IMR-90 (cell line): Measurements from ENCODE around the gene MGST2. TPM values are rescaled to one million over a fixed set of nuclear protein-coding genes. Genes with fewer than 3 reads are reported as not detected.

Source experiments
- ATAC-seq: fragments of 200-7000 bp; cut with Tn5 transposase; 2 replicates; pipeline ENCODE4 v1.9.1; 2020; ENCODE audit warnings: low read depth, mild to moderate bottlenecking, moderate library complexity
- BruUV-seq: library from RNA; stranded (reverse); fragments of 400-500 nt; replicated peaks from 2 replicates; lab custom pipeline; 2021; lab: Mats Ljungman, UMichigan
- CTCF ChIA-PET: fragments of 300-600 bp; formaldehyde crosslinking; extraction: SDS; loops from one replicate; lab custom pipeline; 2021; ENCODE audit warnings: antibody characterized with exemption; lab: Yijun Ruan, JAX
- POLR2A ChIA-PET: fragments of 300-600 bp; sonication (Branson Sonifier 250); formaldehyde crosslinking; loops from one replicate; lab custom pipeline; 2022; ENCODE audit warnings: antibody characterized with exemption; ENCODE audit not compliant: unreplicated experiment; lab: Charles Lee
- DNase-seq: peaks from one replicate; pipeline ENCODE4 v3.0.0; 2013
- H2AFZ ChIP-seq: replicated peaks from 2 replicates; pipeline ENCODE3; 2013; ENCODE audit warnings: low read length, mild to moderate bottlenecking; ENCODE audit not compliant: poor library complexity
- H2AK5ac ChIP-seq: 2 replicates; pipeline ENCODE4 v1.6.1; 2013; ENCODE audit warnings: low read depth, low read length, inconsistent platforms
- H2AK9ac ChIP-seq: replicated peaks from 2 replicates; pipeline ENCODE3; 2013; ENCODE audit warnings: mild to moderate bottlenecking, low read depth, low read length, moderate library complexity; ENCODE audit not compliant: poor library complexity
- H2BK120ac ChIP-seq: 2 replicates; pipeline ENCODE4 v1.6.1; 2013; ENCODE audit warnings: low read depth, low read length, inconsistent platforms
- H2BK15ac ChIP-seq: 3 replicates; pipeline ENCODE4 v1.6.1; 2013; ENCODE audit warnings: low read depth, low read length, inconsistent platforms
- H2BK20ac ChIP-seq: 2 replicates; pipeline ENCODE4 v1.6.1; 2013; ENCODE audit warnings: low read depth, mild to moderate bottlenecking, inconsistent platforms, low read length, moderate library complexity
- H2BK5ac ChIP-seq: 2 replicates; pipeline ENCODE4 v1.6.1; 2013; ENCODE audit warnings: mild to moderate bottlenecking, low read depth, low read length, inconsistent platforms; ENCODE audit not compliant: poor library complexity, severe bottlenecking
- H3K14ac ChIP-seq: replicated peaks from 2 replicates; pipeline ENCODE4 v1.6.1; 2013; ENCODE audit warnings: low read depth, low read length, inconsistent platforms
- H3K18ac ChIP-seq: 2 replicates; pipeline ENCODE4 v1.6.1; 2013; ENCODE audit warnings: low read depth, low read length, control low read depth
- H3K23ac ChIP-seq: 2 replicates; pipeline ENCODE4 v1.6.1; 2013; ENCODE audit warnings: low read depth, low read length, inconsistent platforms
- H3K27ac ChIP-seq: 2 replicates; pipeline ENCODE4 v1.5.1; 2013; ENCODE audit warnings: mild to moderate bottlenecking, control low read depth, low read length; ENCODE audit not compliant: insufficient read depth
- H3K27me3 ChIP-seq: 2 replicates; pipeline ENCODE4 v1.6.1; 2013; ENCODE audit warnings: low read length; ENCODE audit not compliant: control insufficient read depth, insufficient read depth
- H3K36me3 ChIP-seq: 2 replicates; pipeline ENCODE4 v1.6.1; 2013; ENCODE audit warnings: low read length, mixed read lengths; ENCODE audit not compliant: control insufficient read depth, insufficient read depth
- H3K4ac ChIP-seq: 2 replicates; pipeline ENCODE4 v1.6.1; 2013; ENCODE audit warnings: low read depth, low read length, inconsistent platforms
- H3K4me1 ChIP-seq: 2 replicates; pipeline ENCODE4 v1.6.1; 2013; ENCODE audit warnings: low read length, mixed read lengths; ENCODE audit not compliant: control insufficient read depth, insufficient read depth
- H3K4me2 ChIP-seq: 2 replicates; pipeline ENCODE4 v1.6.1; 2013; ENCODE audit warnings: low read depth, mild to moderate bottlenecking, control low read depth, low read length, moderate library complexity
- H3K4me3 ChIP-seq: 2 replicates; pipeline ENCODE4 v1.5.1; 2013; ENCODE audit warnings: low read depth, mild to moderate bottlenecking, control low read depth, low read length, moderate library complexity; ENCODE audit not compliant: insufficient read depth
- H3K56ac ChIP-seq: 2 replicates; pipeline ENCODE4 v1.6.1; 2013; ENCODE audit warnings: low read length, inconsistent platforms; ENCODE audit not compliant: insufficient read depth; ENCODE audit errors: extremely low read depth
- H3K79me1 ChIP-seq, 2 experiments: 2 replicates each; pipeline ENCODE4 v1.6.1; 2013; ENCODE audit warnings: low read length in 2 of 2, inconsistent platforms in 1 of 2, low read depth in 1 of 2
- H3K9ac ChIP-seq: 2 replicates; pipeline ENCODE4 v1.6.1; 2013; ENCODE audit warnings: low read depth, low read length, control low read depth
- H3K9me1 ChIP-seq: 2 replicates; pipeline ENCODE4 v1.6.1; 2013; ENCODE audit warnings: low read length, inconsistent platforms; ENCODE audit not compliant: insufficient read depth
- H3K9me3 ChIP-seq: 2 replicates; pipeline ENCODE4 v1.6.1; 2013; ENCODE audit warnings: low read length; ENCODE audit not compliant: control insufficient read depth, insufficient read depth
- H4K20me1 ChIP-seq: 2 replicates; pipeline ENCODE4 v1.6.1; 2013; ENCODE audit warnings: low read length, inconsistent platforms; ENCODE audit not compliant: insufficient read depth
- H4K5ac ChIP-seq: 2 replicates; pipeline ENCODE4 v1.6.1; 2013; ENCODE audit warnings: mild to moderate bottlenecking, low read depth, low read length, control low read depth
- H4K8ac ChIP-seq, 2 experiments: 2 replicates each; pipeline ENCODE4 v1.6.1; 2013; ENCODE audit warnings: low read depth in 2 of 2, low read length in 2 of 2, control low read depth in 1 of 2, inconsistent platforms in 1 of 2
- H4K91ac ChIP-seq: 2 replicates; pipeline ENCODE4 v1.6.1; 2013; ENCODE audit warnings: low read depth, low read length, inconsistent platforms; ENCODE audit not compliant: insufficient read depth
- BHLHE40 ChIP-seq: fragments of 150-350 bp; IDR thresholded peaks from 2 replicates; pipeline ENCODE4 v1.6.1; 2016; ENCODE audit warnings: mild to moderate bottlenecking, low read depth, low read length
- CEBPB ChIP-seq: IDR thresholded peaks from 2 replicates; pipeline ENCODE4 v1.6.1; 2012; ENCODE audit warnings: low read depth, low read length, improper control_type of control experiment
- CHD1 ChIP-seq: IDR thresholded peaks from 2 replicates; pipeline ENCODE4 v1.6.1; 2012; ENCODE audit warnings: low read depth, low read length, improper control_type of control experiment
- FOS ChIP-seq: fragments of 150-350 bp; IDR thresholded peaks from 2 replicates; pipeline ENCODE4 v1.6.1; 2016; ENCODE audit warnings: low read depth, low read length
- MAFK ChIP-seq: IDR thresholded peaks from 2 replicates; pipeline ENCODE4 v1.6.1; 2012; ENCODE audit warnings: low read depth, low read length, improper control_type of control experiment
- MAZ ChIP-seq: IDR thresholded peaks from 2 replicates; pipeline ENCODE4 v1.6.1; 2012; ENCODE audit warnings: low read depth, mild to moderate bottlenecking, low read length, improper control_type of control experiment, moderate library complexity, borderline replicate concordance
- MXI1 ChIP-seq: IDR thresholded peaks from 2 replicates; pipeline ENCODE4 v1.6.1; 2012; ENCODE audit warnings: low read depth, mild to moderate bottlenecking, low read length, moderate library complexity, borderline replicate concordance
- NFE2L2 ChIP-seq: fragments of 150-350 bp; IDR thresholded peaks from 2 replicates; pipeline ENCODE4 v1.6.1; 2016; ENCODE audit warnings: low read depth, mild to moderate bottlenecking, low read length
- POLR2A ChIP-seq: IDR thresholded peaks from 2 replicates; pipeline ENCODE4 v1.6.1; 2012; ENCODE audit warnings: mild to moderate bottlenecking, low read depth, low read length
- RAD21 ChIP-seq: IDR thresholded peaks from 2 replicates; pipeline ENCODE4 v1.6.1; 2012; ENCODE audit warnings: low read length, improper control_type of control experiment
- RCOR1 ChIP-seq: IDR thresholded peaks from 2 replicates; pipeline ENCODE4 v1.6.1; 2012; ENCODE audit warnings: mild to moderate bottlenecking, low read length, improper control_type of control experiment; ENCODE audit not compliant: insufficient replicate concordance
- RFX5 ChIP-seq: IDR thresholded peaks from 2 replicates; pipeline ENCODE4 v1.8.0; 2012; ENCODE audit warnings: low read depth, mild to moderate bottlenecking, low read length, moderate library complexity
- SMC3 ChIP-seq: fragments of 150-350 bp; IDR thresholded peaks from 2 replicates; pipeline ENCODE4 v1.6.1; 2016; ENCODE audit warnings: low read depth, mild to moderate bottlenecking, antibody characterized with exemption, low read length, moderate library complexity
- WGBS, 2 experiments: methylation state at CpG; one replicate each; pipeline versions ENCODE4 v1.1.5 to v1.1.7; 2013; ENCODE audit warnings: missing lambda C conversion rate in 2 of 2; ENCODE audit not compliant: insufficient read length in 1 of 2; ENCODE audit errors: extremely low coverage in 2 of 2; 5-methylcytosine and 5-hydroxymethylcytosine counted together
- dilution Hi-C: fragments of 300-500 bp; cut with HindIII; formaldehyde crosslinking; loops from one replicate; pipeline ENCODE4 v1.14.3; 2018; ENCODE audit warnings: low sequenced_read_pairs; ENCODE audit not compliant: unreplicated experiment
- in situ Hi-C: fragments of 300-500 bp; cut with MboI; formaldehyde crosslinking; loops from 3 replicates; pipeline ENCODE4 v1.14.3; 2019; ENCODE audit warnings: low sequenced_read_pairs, inconsistent platforms, mixed read lengths
- intact Hi-C: fragments of 100-400 bp; cut with micrococcal nuclease; formaldehyde crosslinking; loops from 2 replicates; pipeline ENCODE4 v1.10.0; 2022
- polyA plus RNA-seq, 3 experiments: library from polyadenylated mRNA; depleted of rRNA; stranded (reverse); fragments of >200 nt; gene quantifications; 2 replicates each; pipeline ENCODE4 v1.2.3, GENCODE V29; 2012; ENCODE audit warnings: low replicate concordance in 1 of 3
- total RNA-seq: library from RNA; depleted of rRNA; stranded (reverse); fragments of >200 nt; gene quantifications from 2 replicates; pipeline ENCODE4 v1.2.3, GENCODE V29; 2012
- TF ChIP-seq, protein P1 (sequence below): fragments of 150-350 bp; IDR thresholded peaks from 2 replicates; pipeline ENCODE4 v1.6.1; 2016; ENCODE audit warnings: low read depth, mild to moderate bottlenecking, low read length, moderate library complexity, borderline replicate concordance
- TF ChIP-seq, protein P2 (sequence below): fragments of 150-350 bp; IDR thresholded peaks from 2 replicates; pipeline ENCODE4 v1.6.1; 2017; ENCODE audit warnings: mild to moderate bottlenecking, antibody characterized with exemption, low read length, low read depth
- TF ChIP-seq, protein P3 (sequence below): conservative IDR thresholded peaks from 2 replicates; pipeline ENCODE4 v1.5.1; 2012; ENCODE audit warnings: mild to moderate bottlenecking, low read depth, low read length, improper control_type of control experiment

The MGST2 gene
- total and polyA plus RNA-seq, 2 of the 4 experiments (the other 2 are of a cell fraction) = 4.8 to 10.5 TPM

DNA sequence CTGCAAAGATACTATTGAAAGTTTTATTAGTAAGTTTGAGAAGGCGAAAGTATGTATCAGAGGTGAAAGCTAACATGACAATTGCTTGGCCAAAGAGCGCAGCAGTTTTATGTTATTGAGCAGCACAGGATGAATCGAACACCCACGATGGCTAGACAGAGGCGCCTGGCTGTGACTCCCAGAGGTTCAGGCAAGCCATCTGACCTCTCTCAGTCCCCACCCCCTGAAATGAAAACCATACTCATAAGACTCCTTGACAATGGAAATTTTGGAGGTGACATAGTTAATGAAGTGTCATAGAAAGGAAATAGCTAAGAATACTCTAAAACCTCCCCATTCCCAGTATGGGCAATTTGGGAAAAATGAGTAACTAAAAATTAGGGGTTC lies 70.6 kb downstream of the MGST2 start:
- BruUV-seq = no TSS peak
- WGBS, 2 experiments = no CpG with 5 or more reads among the region's 5 CpGs
- no peak for DNase-seq
- ATAC-seq = no peak
- Histone ChIP-seq H3K9me1 (no peaks in the 10 kb centered on the region; the same call in 1 of the 2 replicates), H2AFZ (no peak overlapping the region), H3K14ac (no peak overlapping the region), H2BK15ac (no peak overlapping the region), H3K18ac (no peak overlapping the region), H2AK9ac (no peak overlapping the region), H3K79me1 (no peaks in the 10 kb centered on the region), H2AK5ac (no peak overlapping the region), H4K91ac (no peak overlapping the region), H4K5ac (no peak overlapping the region), H2BK120ac (no peak overlapping the region), H3K4me3 (no peak overlapping the region), H3K27ac (no peak overlapping the region), H3K4ac (no peak overlapping the region), H4K20me1 (no peaks in the 10 kb centered on the region; the same call in 1 of the 2 replicates), H3K27me3 (no peaks in the 10 kb centered on the region), H3K9ac (no peak overlapping the region), H3K36me3 (no peaks in the 10 kb centered on the region), H2BK20ac (no peak overlapping the region), H2BK5ac (no peak overlapping the region), H3K9me3 (no peaks in the 10 kb centered on the region), H3K4me2 (no peak overlapping the region), H3K4me1 (peaks cover 13% of the 10 kb centered on the region), H4K8ac (no peak overlapping the region), H3K56ac (no peak overlapping the region), H3K23ac (no peak overlapping the region)
- in situ Hi-C loops = loop anchor here (10.0 kb wide), 2 partner anchors 419 to 519 kb away; partner anchors contain the start of gene MAML3
- POLR2A ChIA-PET = no interaction called here
- CTCF ChIA-PET = interaction anchor here (1.2 kb wide), 1 partner anchor 517 kb away, joined by 4 read pairs; no protein-coding TSS in a partner anchor
- intact Hi-C loops = loop anchor here (5.0 to 10.0 kb wide), 4 partner anchors 276 to 1109 kb away; no protein-coding TSS in a partner anchor
- dilution Hi-C loops = no loop called here
- TF ChIP-seq, protein P1, sequence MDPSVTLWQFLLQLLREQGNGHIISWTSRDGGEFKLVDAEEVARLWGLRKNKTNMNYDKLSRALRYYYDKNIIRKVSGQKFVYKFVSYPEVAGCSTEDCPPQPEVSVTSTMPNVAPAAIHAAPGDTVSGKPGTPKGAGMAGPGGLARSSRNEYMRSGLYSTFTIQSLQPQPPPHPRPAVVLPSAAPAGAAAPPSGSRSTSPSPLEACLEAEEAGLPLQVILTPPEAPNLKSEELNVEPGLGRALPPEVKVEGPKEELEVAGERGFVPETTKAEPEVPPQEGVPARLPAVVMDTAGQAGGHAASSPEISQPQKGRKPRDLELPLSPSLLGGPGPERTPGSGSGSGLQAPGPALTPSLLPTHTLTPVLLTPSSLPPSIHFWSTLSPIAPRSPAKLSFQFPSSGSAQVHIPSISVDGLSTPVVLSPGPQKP = no peak
- TF ChIP-seq RFX5 (no peak), RCOR1 (no peak), MAZ (no peak), MXI1 (no peak), SMC3 (no peak), POLR2A (no peak), CEBPB (no peak), FOS (no peak), BHLHE40 (no peak), CHD1 (no peak), MAFK (no peak), RAD21 (no peak), NFE2L2 (no peak)
- TF ChIP-seq, protein P2, sequence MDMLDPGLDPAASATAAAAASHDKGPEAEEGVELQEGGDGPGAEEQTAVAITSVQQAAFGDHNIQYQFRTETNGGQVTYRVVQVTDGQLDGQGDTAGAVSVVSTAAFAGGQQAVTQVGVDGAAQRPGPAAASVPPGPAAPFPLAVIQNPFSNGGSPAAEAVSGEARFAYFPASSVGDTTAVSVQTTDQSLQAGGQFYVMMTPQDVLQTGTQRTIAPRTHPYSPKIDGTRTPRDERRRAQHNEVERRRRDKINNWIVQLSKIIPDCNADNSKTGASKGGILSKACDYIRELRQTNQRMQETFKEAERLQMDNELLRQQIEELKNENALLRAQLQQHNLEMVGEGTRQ = no peak
- TF ChIP-seq, protein P3, sequence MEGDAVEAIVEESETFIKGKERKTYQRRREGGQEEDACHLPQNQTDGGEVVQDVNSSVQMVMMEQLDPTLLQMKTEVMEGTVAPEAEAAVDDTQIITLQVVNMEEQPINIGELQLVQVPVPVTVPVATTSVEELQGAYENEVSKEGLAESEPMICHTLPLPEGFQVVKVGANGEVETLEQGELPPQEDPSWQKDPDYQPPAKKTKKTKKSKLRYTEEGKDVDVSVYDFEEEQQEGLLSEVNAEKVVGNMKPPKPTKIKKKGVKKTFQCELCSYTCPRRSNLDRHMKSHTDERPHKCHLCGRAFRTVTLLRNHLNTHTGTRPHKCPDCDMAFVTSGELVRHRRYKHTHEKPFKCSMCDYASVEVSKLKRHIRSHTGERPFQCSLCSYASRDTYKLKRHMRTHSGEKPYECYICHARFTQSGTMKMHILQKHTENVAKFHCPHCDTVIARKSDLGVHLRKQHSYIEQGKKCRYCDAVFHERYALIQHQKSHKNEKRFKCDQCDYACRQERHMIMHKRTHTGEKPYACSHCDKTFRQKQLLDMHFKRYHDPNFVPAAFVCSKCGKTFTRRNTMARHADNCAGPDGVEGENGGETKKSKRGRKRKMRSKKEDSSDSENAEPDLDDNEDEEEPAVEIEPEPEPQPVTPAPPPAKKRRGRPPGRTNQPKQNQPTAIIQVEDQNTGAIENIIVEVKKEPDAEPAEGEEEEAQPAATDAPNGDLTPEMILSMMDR = no peak
